ENCODE measurements around the gene DUSP7. TPM values are rescaled to one million over a fixed set of nuclear protein-coding genes. Genes with fewer than 3 reads are reported as not detected.

Gene DUSP7
- polyA plus RNA-seq, 1 of the 3 experiments (the other 2 are of a cell fraction), result 25.8 TPM

- Histone ChIP-seq H3K36me3 (replicated peaks in 1 of 2; ENCODE audit: control insufficient read depth in 1 of 2, insufficient read depth in 2 of 2, low read length in 1 of 2) (no peaks in the 10 kb centered on the region), H3K27ac (ENCODE audit: low read depth in 2 of 2, low read length in 1 of 2) (peak overlapping the region; percentile 39 to 93; a peak in 3 of 4 replicates), H3K9me3 (no peaks in the 10 kb centered on the region), H3K9me2 (no peaks in the 10 kb centered on the region), H4K20me1 (ENCODE audit: insufficient read depth) (no peaks in the 10 kb centered on the region), H3K4me1 (ENCODE audit: control insufficient read depth in 1 of 2, insufficient read depth in 2 of 2, low read depth in 1 of 2, low read length in 1 of 2) (peaks cover 28 to 53% of the 10 kb centered on the region in 2 experiments), H3K79me2 (ENCODE audit: insufficient read depth) (no peaks in the 10 kb centered on the region; the same call in 1 of the 2 replicates), H3F3A (replicated peaks; ENCODE audit: insufficient read depth) (peaks cover 12% of the 10 kb centered on the region), H3K27me3 (ENCODE audit: insufficient read depth) (no peaks in the 10 kb centered on the region), H3K4me3 (ENCODE audit: low read depth in 2 of 2, low read length in 1 of 2) (no peak overlapping the region), H2AFZ (ENCODE audit: low read depth) (no peak overlapping the region; the same call in 1 of the 2 replicates), H3K4me2 (peak overlapping the region; percentile 46), H3K9ac (peak overlapping the region; percentile 73)
- POLR2A ChIA-PET, result no interaction called here
- 97% methylated on average over 7 of the region's 8 CpGs for WGBS (ENCODE audit: low lambda C conversion rate)
- TF ChIP-seq PBX3 (IDR thresholded peaks at IDR 0.05) (no peak), ZBTB33 (IDR thresholded peaks at IDR 0.05; ENCODE audit: borderline replicate concordance, low read depth) (no peak), RFX5 (IDR thresholded peaks at IDR 0.05; ENCODE audit: low read length) (no peak), NRF1 (IDR thresholded peaks at IDR 0.05; ENCODE audit: low read depth, low read length) (no peak), SIN3A (IDR thresholded peaks at IDR 0.05; ENCODE audit: borderline replicate concordance, low read depth, low read length) (no peak), RXRA (IDR thresholded peaks at IDR 0.05; ENCODE audit: borderline replicate concordance, low read depth) (no peak), FOXM1 (IDR thresholded peaks at IDR 0.05; ENCODE audit: low read depth) (no peak)
- no peak for DNase-seq
- CTCF ChIA-PET, result interaction anchor here (0.8 to 2.7 kb wide), 8 partner anchors 9 to 90 kb away, joined by 3 to 11 read pairs (median 4); partner anchors contain the start of gene DUSP7
These were observed 34.6 kb upstream of the DUSP7 start for GRCh38 chr3:52090933-52091468.

- Histone ChIP-seq H3K36me3 (replicated peaks in 1 of 2; ENCODE audit: control insufficient read depth in 1 of 2, insufficient read depth in 2 of 2, low read length in 1 of 2) (no peaks in the 10 kb centered on the region), H3K9me3 (no peaks in the 10 kb centered on the region), H3K4me1 (ENCODE audit: control insufficient read depth in 1 of 2, insufficient read depth in 2 of 2, low read depth in 1 of 2, low read length in 1 of 2) (peaks cover 28 to 53% of the 10 kb centered on the region in 2 experiments), H4K20me1 (ENCODE audit: insufficient read depth) (no peaks in the 10 kb centered on the region), H3K27me3 (ENCODE audit: insufficient read depth) (no peaks in the 10 kb centered on the region), H3K4me3 (ENCODE audit: low read depth in 2 of 2, low read length in 1 of 2) (no peak overlapping the region), H3K9ac (peak overlapping the region; percentile 73), H3F3A (replicated peaks; ENCODE audit: insufficient read depth) (peaks cover 12% of the 10 kb centered on the region), H3K27ac (ENCODE audit: low read depth in 2 of 2, low read length in 1 of 2) (peak overlapping the region; percentile 53 to 93), H3K79me2 (ENCODE audit: insufficient read depth) (no peaks in the 10 kb centered on the region; the same call in 1 of the 2 replicates), H3K4me2 (peak overlapping the region; percentile 46), H3K9me2 (no peaks in the 10 kb centered on the region), H2AFZ (ENCODE audit: low read depth) (peak overlapping the region; percentile 53)
- TF ChIP-seq MEF2A (IDR thresholded peaks at IDR 0.05; ENCODE audit: borderline replicate concordance, low read depth), result peak; percentile 72; the same call in 1 of the 2 replicates
- TF ChIP-seq NFIC (IDR thresholded peaks at IDR 0.05; ENCODE audit: borderline replicate concordance), result no peak
- peak; percentile 50; the same call in 1 of the 2 replicates for TF ChIP-seq POLR2AphosphoS5 (IDR thresholded peaks at IDR 0.05; ENCODE audit: low read depth, low read length)
- TF ChIP-seq YY1 (IDR thresholded peaks at IDR 0.05; ENCODE audit: low read depth), result no peak
- peak; percentile 79 for TF ChIP-seq FOSL2 (IDR thresholded peaks at IDR 0.05; ENCODE audit: borderline replicate concordance, low read depth)
- TF ChIP-seq NRF1 (IDR thresholded peaks at IDR 0.05; ENCODE audit: low read depth, low read length), result no peak
- TF ChIP-seq MAX (IDR thresholded peaks at IDR 0.05; ENCODE audit: low read depth), result peak; percentile 75
- TF ChIP-seq TEAD4 (IDR thresholded peaks at IDR 0.05; ENCODE audit: borderline replicate concordance, insufficient read depth), result 0 out of 2 replicates have a peak, but pooled peaks have one; percentile 40
- peak; percentile 63; the same call in 1 of the 2 replicates for TF ChIP-seq JUND (IDR thresholded peaks at IDR 0.05)
- peak; percentile 52 for TF ChIP-seq TCF12 (IDR thresholded peaks at IDR 0.05)
- ChIA-PET CTCF (interaction anchor here (0.8 to 2.7 kb wide), 4 partner anchors 16 to 89 kb away, joined by 3 to 11 read pairs (median 8); no protein-coding TSS in a partner anchor), POLR2A (no interaction called here)
- no peak for DNase-seq
- 48% methylated on average over 8 of the region's 12 CpGs for WGBS (ENCODE audit: low lambda C conversion rate)
These were observed 34.0 kb upstream of the DUSP7 start for GRCh38 chr3:52090131-52090932.
